Measurements from ENCODE around the gene HMGCS1. TPM values are rescaled to one million over a fixed set of nuclear protein-coding genes. Genes with fewer than 3 reads are reported as not detected.

The HMGCS1 gene
- total and polyA plus RNA-seq, 2 of the 8 experiments (the other 6 are each of a cell fraction or from before 2014, with no cell fraction given) = 63.6 to 236 TPM

DNA sequence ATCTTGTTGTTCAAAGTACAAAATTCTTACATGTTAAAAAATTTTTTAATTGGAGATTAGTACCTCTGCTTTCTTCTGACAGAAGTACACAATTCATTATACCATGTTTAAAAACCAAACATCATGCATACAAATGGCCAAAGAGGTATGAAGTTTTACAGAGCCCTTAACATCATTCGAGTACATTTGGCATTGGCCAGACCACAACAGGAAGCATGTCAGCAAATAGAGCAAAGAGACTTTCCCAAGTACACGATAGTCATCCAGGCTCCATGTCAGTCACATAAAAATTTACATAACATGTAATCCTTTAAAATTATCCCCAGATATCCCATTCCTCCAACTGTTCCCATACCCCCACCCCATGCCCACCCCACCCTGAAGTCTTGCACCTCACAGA is 22.5 kb downstream of the HMGCS1 start (continued):
- no peak for TF ChIP-seq ATF2 (IDR thresholded peaks at IDR 0.05; ENCODE audit: low read length)
- no peak for TF ChIP-seq RBBP5 (IDR thresholded peaks at IDR 0.05; ENCODE audit: borderline replicate concordance, low read depth, low read length)
- no peak for TF ChIP-seq YY1 (IDR thresholded peaks at IDR 0.05; ENCODE audit: low read depth, low read length)
- TF ChIP-seq TCF12 (IDR thresholded peaks at IDR 0.05; ENCODE audit: low read depth, low read length) = no peak
- no peak for TF ChIP-seq RXRA (IDR thresholded peaks at IDR 0.05; ENCODE audit: insufficient read depth, low read depth, low read length)
- no peak for TF ChIP-seq NANOG (IDR thresholded peaks at IDR 0.05; ENCODE audit: insufficient read depth, low read depth, low read length, poor library complexity, severe bottlenecking)

Measured in H1 (cell line).